Stimulated activated effector memory CD8-positive, alpha-beta T cell treated with anti-CD3 and anti-CD28 coated beads, Interleukin-12 subunit alpha, Interleukin-12 subunit beta, amount 100 ng/mL, for 72 hours (primary cell): ENCODE results near the gene C19orf25.

Source experiments
- ATAC-seq: fragments of 150-1000 bp; cut with Tn5 transposase; 2 replicates; pipeline ENCODE4 v1.10.0; 2021
- DNase-seq, 2 donors: peaks; one replicate each; pipeline ENCODE4 v3.0.0; 2021 to 2022; ENCODE audit warnings: low spot score in 2 of 2
- H3K27ac Mint-ChIP-seq: one replicate; pipeline ENCODE4 v1.8.0; 2022; ENCODE audit warnings: mild to moderate bottlenecking, mixed read lengths
- H3K36me3 Mint-ChIP-seq: one replicate; pipeline ENCODE4 v1.8.0; 2022; ENCODE audit warnings: mild to moderate bottlenecking, mixed read lengths
- H3K4me1 Mint-ChIP-seq: one replicate; pipeline ENCODE4 v1.8.0; 2022; ENCODE audit warnings: mixed read lengths
- H3K4me3 Mint-ChIP-seq: one replicate; pipeline ENCODE4 v1.8.0; 2022; ENCODE audit warnings: mild to moderate bottlenecking, mixed read lengths
- H3K9me3 Mint-ChIP-seq: one replicate; pipeline ENCODE4 v1.8.0; 2022; ENCODE audit warnings: mixed read lengths

Gene C19orf25

DNA sequence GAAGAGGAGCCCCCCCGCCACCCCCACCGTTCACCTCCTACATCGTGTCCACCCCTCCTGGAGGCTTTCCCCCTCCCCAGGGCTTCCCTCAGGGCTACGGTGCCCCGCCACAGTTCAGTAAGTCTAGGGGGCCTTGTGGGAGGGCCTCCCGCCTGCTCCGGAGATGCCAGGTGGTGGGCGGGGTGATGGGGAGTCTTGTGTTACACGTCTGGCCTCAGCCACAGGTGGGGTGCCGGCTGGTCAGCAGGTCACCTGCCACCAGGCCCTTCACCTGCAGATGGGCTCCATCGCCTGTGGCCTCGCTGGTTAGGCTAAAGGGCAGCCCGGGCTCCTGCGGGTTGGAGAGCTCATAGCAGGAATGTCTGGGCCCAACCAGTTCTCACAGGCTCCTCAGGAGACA is 48.8 kb downstream of the C19orf25 start:
- no peak for DNase-seq
- no peaks in the 10 kb centered on the region for H3K4me1 Mint-ChIP-seq
- ATAC-seq, result no peak
- H3K4me3 Mint-ChIP-seq, result no peak overlapping the region
- H3K27ac Mint-ChIP-seq, result peak overlapping the region; percentile 29
- no peaks in the 10 kb centered on the region for H3K9me3 Mint-ChIP-seq
- H3K36me3 Mint-ChIP-seq, result peaks cover 91% of the 10 kb centered on the region

DNA sequence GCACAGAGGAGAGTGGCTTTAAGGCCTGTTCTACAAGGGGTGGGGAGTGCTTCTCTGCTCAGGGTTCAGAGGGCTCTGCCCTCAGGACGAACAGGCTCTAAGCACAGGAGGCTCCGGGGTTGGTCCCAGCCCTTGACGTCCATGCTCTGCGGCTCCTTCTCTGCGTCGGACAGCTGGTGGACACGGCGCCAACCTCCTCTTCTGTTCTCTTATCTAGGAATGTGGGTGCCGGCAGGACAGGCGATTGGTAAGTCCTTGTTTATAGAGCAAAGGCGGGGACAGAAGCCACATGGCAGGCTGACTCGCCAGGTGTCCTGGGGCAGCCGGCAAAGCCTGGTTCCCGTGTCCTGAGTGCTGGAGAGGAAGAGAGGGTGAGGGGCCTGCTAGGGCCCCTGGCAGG is 49.3 kb downstream of the C19orf25 start:
- peak overlapping the region; percentile 29 for H3K27ac Mint-ChIP-seq
- no peak overlapping the region for H3K4me3 Mint-ChIP-seq
- no peak for DNase-seq
- peaks cover 91% of the 10 kb centered on the region for H3K36me3 Mint-ChIP-seq
- H3K9me3 Mint-ChIP-seq, result no peaks in the 10 kb centered on the region
- no peak for ATAC-seq
- H3K4me1 Mint-ChIP-seq, result peaks cover 4% of the 10 kb centered on the region

DNA sequence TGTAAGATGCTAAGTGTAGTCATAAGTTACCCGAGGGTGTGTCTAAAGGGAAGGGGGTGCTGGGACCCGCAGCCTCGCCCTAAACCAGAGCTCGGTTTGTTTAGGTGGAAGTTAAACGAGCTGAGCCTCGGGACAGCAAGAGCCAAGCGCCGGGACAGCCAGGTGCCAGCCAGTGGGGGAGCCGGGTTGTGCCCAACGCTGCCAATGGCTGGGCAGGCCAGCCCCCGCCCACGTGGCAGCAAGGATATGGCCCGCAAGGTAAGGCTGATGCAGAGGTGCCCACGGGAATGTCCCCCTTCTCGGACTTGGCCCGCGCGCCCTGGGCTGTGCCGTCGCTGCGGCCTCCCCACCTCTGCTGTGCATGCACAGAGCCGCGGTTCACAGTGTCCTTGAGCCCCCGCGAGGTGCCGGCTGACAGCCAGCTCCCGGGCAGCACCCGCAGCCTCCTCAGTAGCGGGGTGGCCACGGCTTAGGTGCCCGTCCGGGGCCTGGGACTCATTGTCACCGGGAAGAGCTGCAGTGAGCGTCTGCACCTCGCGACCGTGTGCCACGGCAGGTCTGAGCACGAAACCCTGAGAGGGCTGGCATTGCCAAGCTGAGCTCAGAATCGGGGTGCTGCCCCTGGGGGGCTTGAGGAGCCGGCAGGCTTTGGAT is 50.1 kb downstream of the C19orf25 start:
- Mint-ChIP-seq H3K9me3 (no peaks in the 10 kb centered on the region), H3K4me3 (no peak overlapping the region)

DNA sequence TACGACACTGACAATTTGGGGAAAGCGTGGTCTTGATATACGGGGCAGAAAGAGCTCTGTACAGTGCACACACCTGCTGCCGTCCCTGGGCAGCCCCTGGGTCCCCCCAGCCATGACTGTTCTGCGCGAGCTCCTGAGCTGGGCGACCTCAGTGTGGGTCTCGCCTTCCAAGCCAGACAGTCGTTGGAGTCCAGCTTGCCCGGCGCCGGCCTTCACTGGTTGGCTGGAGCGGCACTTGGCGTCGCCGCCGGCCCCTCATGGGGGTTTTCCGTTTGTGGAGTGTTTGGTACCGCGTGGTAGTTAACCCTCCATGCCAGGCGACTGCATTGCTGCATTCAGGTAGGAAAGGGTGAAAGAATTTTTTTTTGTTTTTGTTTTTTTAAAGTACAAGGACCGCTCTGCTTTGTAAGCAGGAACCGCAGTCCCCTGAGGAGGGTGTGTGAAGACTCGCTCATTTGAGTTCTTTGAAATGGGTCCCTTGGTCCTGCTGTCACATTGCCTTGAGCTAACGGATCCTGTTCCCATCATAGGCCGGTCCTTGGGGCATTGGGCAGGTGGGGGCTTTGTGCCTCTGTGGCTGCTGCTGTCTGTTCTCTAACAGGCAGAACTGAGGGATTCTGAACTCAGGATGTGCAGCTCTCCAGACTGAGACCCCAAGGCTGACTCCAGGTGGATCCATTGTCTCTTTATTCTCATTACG is 51.6 kb downstream of the C19orf25 start:
- H3K9me3 Mint-ChIP-seq, result no peaks in the 10 kb centered on the region
- H3K36me3 Mint-ChIP-seq, result peaks cover 96% of the 10 kb centered on the region
- H3K4me1 Mint-ChIP-seq, result peaks cover 13% of the 10 kb centered on the region
- no peak overlapping the region for H3K4me3 Mint-ChIP-seq
- DNase-seq (no peak), ATAC-seq (no peak)
- H3K27ac Mint-ChIP-seq, result no peak overlapping the region

More for the DNA sequence above, 50.1 kb downstream of the C19orf25 start:
- H3K27ac Mint-ChIP-seq, result no peak overlapping the region
- DNase-seq (no peak), ATAC-seq (no peak)
- H3K4me1 Mint-ChIP-seq, result peaks cover 6% of the 10 kb centered on the region
- peaks cover 95% of the 10 kb centered on the region for H3K36me3 Mint-ChIP-seq

DNA sequence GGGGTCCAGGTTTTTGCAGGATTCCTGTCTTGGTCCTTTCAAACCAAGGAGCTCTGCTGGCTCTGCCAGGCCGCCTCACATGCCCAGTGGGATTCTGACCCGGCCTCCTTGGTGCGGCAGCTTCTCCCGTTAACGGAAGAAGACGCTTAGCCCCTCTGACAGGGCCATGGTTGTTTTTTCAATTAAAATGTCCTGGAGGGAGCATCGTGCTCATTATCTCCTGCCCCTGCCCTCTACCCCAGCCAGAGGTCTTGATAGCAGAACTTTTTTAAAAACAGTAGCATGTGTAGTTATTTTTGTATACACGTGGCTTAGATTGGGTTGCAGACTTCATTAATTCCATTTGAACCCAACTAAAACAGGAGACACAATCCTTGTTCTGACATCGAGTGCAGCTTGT is 52.3 kb downstream of the C19orf25 start:
- Mint-ChIP-seq H3K4me3 (no peak overlapping the region), H3K4me1 (peaks cover 13% of the 10 kb centered on the region), H3K36me3 (peaks cover 96% of the 10 kb centered on the region), H3K9me3 (no peaks in the 10 kb centered on the region), H3K27ac (no peak overlapping the region)
- ATAC-seq (no peak), DNase-seq (no peak)

DNA sequence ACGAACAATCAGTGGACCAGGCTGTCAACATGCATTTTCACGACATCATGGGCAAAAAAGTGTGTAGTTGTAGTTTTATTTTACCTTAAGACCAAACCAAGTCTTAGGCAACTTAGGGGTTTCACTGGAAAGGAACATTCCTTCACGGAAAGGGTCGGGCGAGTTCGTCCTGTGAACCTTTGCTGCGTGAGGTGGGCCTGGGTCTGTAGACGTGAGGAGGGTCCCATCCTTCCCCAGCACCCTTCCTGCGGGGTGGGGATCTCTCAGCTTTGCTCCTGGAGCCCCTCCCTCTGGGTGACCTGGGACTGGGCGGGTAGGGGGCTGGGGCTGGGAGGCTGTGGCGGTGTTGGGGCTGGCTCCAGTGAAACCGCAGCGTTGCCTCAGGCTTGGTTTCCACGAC is 53.1 kb downstream of the C19orf25 start:
- no peak overlapping the region for H3K27ac Mint-ChIP-seq
- H3K9me3 Mint-ChIP-seq, result no peaks in the 10 kb centered on the region
- H3K4me1 Mint-ChIP-seq, result peaks cover 13% of the 10 kb centered on the region
- H3K4me3 Mint-ChIP-seq, result no peak overlapping the region
- no peak for DNase-seq
- H3K36me3 Mint-ChIP-seq, result peaks cover 96% of the 10 kb centered on the region
- ATAC-seq, result no peak

DNA sequence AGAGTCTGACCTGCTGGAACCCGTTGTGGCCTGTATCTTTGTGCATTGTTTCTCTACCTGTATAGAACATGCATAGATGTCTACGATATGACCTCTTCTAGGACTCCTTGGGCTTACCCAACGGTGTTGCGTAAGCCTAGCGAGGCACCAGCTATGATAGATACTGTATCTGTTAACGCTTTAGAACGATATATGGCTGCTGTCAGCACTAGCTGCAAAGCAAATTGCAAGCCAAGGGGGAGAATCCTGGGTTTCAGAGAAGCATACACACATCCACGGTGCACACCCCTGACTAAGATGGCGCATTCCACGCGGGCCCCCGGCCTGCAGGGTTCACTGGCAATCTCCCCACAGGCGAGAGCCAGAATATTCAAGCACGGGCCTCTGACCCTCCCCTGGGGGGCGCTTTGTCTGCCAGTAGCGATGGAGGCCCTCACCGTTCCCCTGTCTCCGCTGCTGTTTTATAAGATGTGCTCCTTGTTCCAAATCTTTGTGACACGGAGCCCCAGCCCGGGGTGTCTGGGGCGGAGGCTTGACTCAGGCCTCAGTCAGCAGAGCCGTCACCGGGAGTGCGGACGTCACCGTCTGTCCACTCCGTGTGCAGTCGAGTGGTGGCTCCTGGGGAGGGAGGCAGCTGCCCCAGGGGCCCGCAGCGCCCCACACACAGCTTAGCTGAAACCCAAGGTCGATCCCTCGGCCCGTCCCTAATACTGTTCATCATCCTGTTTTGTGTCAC is 53.7 kb downstream of the C19orf25 start:
- peaks cover 96% of the 10 kb centered on the region for H3K36me3 Mint-ChIP-seq
- H3K4me1 Mint-ChIP-seq, result peaks cover 13% of the 10 kb centered on the region
- ATAC-seq (no peak), DNase-seq (no peak)
- no peaks in the 10 kb centered on the region for H3K9me3 Mint-ChIP-seq
- no peak overlapping the region for H3K4me3 Mint-ChIP-seq
- H3K27ac Mint-ChIP-seq, result peak overlapping the region; percentile 69

DNA sequence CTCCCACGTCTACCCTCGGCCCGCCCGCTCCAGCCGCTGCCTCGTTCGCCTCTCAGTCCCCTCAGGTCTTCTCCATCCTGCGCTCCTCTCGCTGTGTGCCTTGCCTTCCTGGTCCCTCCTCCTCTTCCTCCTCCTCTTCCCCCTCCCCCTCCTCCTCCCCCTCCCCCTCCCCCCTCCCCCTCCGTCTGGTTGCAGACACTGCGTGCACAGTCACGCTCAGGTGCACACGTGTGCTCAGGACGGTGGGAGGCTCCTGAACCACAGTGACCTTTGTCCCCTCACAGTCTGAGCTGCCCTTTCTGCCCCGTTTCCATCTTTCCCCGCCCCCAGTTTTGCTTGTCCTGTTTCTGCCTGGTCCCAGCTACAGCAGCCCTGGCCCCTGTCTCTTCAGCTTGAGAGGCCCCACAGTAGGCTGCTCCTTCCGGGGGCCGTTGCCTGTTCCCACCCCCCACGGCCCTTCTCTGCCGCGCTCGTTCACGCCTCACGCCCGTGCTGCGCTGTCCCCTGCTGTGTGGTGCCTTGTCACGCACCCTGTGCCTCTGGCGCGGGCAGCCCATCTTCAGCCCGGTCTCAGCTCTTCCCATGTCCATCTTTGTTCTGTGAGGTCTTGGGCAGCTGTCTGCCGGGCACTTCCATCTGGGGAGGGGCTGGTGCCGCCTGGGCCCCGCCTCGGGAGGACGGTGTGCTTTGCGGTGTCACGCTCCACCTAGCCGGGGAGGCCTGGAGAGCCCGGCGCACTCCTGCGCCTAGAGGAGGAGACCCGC is 54.6 kb downstream of the C19orf25 start:
- H3K9me3 Mint-ChIP-seq, result no peaks in the 10 kb centered on the region
- peaks cover 13% of the 10 kb centered on the region for H3K4me1 Mint-ChIP-seq
- peak overlapping the region; percentile 69 for H3K27ac Mint-ChIP-seq
- ATAC-seq (no peak), DNase-seq (no peak)
- no peak overlapping the region for H3K4me3 Mint-ChIP-seq
- peaks cover 96% of the 10 kb centered on the region for H3K36me3 Mint-ChIP-seq

DNA sequence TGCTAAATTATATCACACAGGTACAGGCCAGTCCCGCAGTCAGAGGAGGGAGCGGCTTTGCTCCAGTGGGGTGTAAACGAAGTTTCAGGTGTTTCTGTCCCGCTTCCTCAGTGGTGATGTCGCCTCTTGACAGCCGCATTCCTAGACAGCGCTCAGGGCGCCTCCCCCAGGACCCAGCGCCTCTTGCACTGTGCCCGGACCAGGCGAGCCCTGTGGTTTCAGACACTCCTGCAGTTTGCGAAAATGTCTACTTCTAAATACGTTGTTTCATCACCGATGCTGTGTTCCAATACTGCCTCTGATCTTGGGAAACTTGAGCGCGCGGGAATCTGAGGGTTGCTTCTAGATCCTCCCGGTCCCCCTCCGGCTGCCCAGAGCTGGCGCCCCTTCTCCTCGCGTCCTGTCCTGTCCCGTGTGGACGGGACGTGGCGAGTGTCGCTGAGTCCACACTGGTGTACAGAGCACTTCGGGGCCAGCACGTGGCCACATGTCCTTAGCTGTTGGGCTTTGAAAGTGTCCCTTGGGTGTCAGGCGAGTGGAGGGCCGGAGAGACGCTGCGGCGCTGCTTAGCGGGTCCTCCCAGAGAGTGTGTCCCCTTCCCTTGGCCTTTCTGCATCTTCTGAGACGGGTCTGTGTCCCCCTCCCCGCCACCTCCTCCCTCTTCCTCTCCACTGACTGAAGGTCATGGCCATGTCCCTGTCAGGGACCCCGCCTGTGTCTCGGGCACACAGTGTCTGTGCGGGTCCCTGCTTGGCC is 55.4 kb downstream of the C19orf25 start:
- H3K4me3 Mint-ChIP-seq, result no peak overlapping the region
- H3K36me3 Mint-ChIP-seq, result peaks cover 100% of the 10 kb centered on the region
- peaks cover 13% of the 10 kb centered on the region for H3K4me1 Mint-ChIP-seq
- H3K9me3 Mint-ChIP-seq, result no peaks in the 10 kb centered on the region
- H3K27ac Mint-ChIP-seq, result peak overlapping the region; percentile 80
- ATAC-seq (no peak), DNase-seq (no peak)
